NCI-H2196 treated with DMSO at 0.1 percent for 48 hours (cell line): ENCODE data around the gene TMEM101.
"Not testable (repeated sequence)": the region's sequence is repeated elsewhere in the genome, so short reads cannot be mapped to it uniquely, and the experiment has no call there.

Experiments
- DNase-seq: peaks from one replicate; lab custom pipeline; 2025; ENCODE audit not compliant: unreplicated experiment; lab: John Stamatoyannopoulos, UW

TMEM101 gene

GRCh38 chr17:44024271-44024663 lies 9.5 kb upstream of the TMEM101 start:
- peak; percentile 83 for DNase-seq

- peak; percentile 30 for DNase-seq
These were observed 8.9 kb upstream of the TMEM101 start for GRCh38 chr17:44023545-44024270.

- DNase-seq: no peak
These were observed 7.5 kb upstream of the TMEM101 start for GRCh38 chr17:44022246-44022645.

- not testable (repeated sequence) for DNase-seq
These were observed 6.5 kb upstream of the TMEM101 start for GRCh38 chr17:44021227-44021626.

GRCh38 chr17:44014133-44014436 lies 678 bp downstream of the TMEM101 start:
- no peak for DNase-seq

GRCh38 chr17:44012874-44013273 lies 1.9 kb downstream of the TMEM101 start:
- DNase-seq: no peak

- no peak for DNase-seq
These were observed 2.4 kb downstream of the TMEM101 start for GRCh38 chr17:44012391-44012790.

- DNase-seq: no peak
These were observed 2.9 kb downstream of the TMEM101 start for GRCh38 chr17:44011876-44012275.

GRCh38 chr17:44010966-44011647 lies 3.7 kb downstream of the TMEM101 start:
- no peak for DNase-seq

GRCh38 chr17:44008205-44008909 lies 6.4 kb downstream of the TMEM101 start:
- DNase-seq: no peak

- no peak for DNase-seq
These were observed 7.2 kb downstream of the TMEM101 start for GRCh38 chr17:44007346-44008204.

- peak; percentile 80 for DNase-seq
These were observed 8.0 kb downstream of the TMEM101 start for GRCh38 chr17:44006598-44007345.

GRCh38 chr17:44006272-44006597 lies 8.5 kb downstream of the TMEM101 start:
- no peak for DNase-seq

GRCh38 chr17:44005527-44006271 lies 9.1 kb downstream of the TMEM101 start:
- DNase-seq: no peak

GRCh38 chr17:44004761-44005526 lies 9.8 kb downstream of the TMEM101 start:
- no peak for DNase-seq

GRCh38 chr17:44004077-44004760 lies 10.5 kb downstream of the TMEM101 start, which contains the start of gene NAGS:
TSS of gene NAGS (plus strand) at chr17:44004622. CDS start at chr17:44004664, 42 bp downstream.
- no peak for DNase-seq

GRCh38 chr17:44002141-44002848 lies 12.5 kb downstream of the TMEM101 start:
- DNase-seq: no peak

- DNase-seq: no peak
These were observed 13.3 kb downstream of the TMEM101 start for GRCh38 chr17:44001461-44001920.
